ENCODE data around the gene MED13L. TPM values are rescaled to one million over a fixed set of nuclear protein-coding genes. Genes with fewer than 3 reads are reported as not detected.

The MED13L gene
- total RNA-seq, 2 experiments from 2014 or later: 203 to 208 TPM

GRCh38 chr12:115964626-115965025, 312.9 kb downstream of the MED13L start:
- Mint-ChIP-seq H3K36me3 (ENCODE audit: low read depth) (peaks cover 96% of the 10 kb centered on the region), H3K27ac (no peak overlapping the region), H3K4me1 (ENCODE audit: low read depth) (no peaks in the 10 kb centered on the region), H3K9me3 (no peaks in the 10 kb centered on the region), H3K27me3 (no peaks in the 10 kb centered on the region), H3K4me3 (no peak overlapping the region)
- Histone ChIP-seq H3K27ac (ENCODE audit: low read depth in 1 of 2, low read length in 2 of 2) (no peak overlapping the region), H3K4me3 (ENCODE audit: low read length) (no peak overlapping the region), H3K4me1 (ENCODE audit: insufficient read depth, low read length) (no peaks in the 10 kb centered on the region), H3K27me3 (ENCODE audit: control insufficient read depth in 1 of 2, insufficient read depth in 2 of 2, low read length in 2 of 2) (no peaks in the 10 kb centered on the region), H3K36me3 (ENCODE audit: insufficient read depth, low read length) (peaks cover 92% of the 10 kb centered on the region), H3K9me3 (ENCODE audit: control insufficient read depth in 1 of 2, insufficient read depth in 1 of 2, low read length in 2 of 2) (no peaks in the 10 kb centered on the region)
- CTCF ChIA-PET: no interaction called here
- no peak for ATAC-seq (ENCODE audit: poor library complexity)
- no peak for DNase-seq
- POLR2A ChIA-PET: no interaction called here
- TF ChIP-seq, protein P1, sequence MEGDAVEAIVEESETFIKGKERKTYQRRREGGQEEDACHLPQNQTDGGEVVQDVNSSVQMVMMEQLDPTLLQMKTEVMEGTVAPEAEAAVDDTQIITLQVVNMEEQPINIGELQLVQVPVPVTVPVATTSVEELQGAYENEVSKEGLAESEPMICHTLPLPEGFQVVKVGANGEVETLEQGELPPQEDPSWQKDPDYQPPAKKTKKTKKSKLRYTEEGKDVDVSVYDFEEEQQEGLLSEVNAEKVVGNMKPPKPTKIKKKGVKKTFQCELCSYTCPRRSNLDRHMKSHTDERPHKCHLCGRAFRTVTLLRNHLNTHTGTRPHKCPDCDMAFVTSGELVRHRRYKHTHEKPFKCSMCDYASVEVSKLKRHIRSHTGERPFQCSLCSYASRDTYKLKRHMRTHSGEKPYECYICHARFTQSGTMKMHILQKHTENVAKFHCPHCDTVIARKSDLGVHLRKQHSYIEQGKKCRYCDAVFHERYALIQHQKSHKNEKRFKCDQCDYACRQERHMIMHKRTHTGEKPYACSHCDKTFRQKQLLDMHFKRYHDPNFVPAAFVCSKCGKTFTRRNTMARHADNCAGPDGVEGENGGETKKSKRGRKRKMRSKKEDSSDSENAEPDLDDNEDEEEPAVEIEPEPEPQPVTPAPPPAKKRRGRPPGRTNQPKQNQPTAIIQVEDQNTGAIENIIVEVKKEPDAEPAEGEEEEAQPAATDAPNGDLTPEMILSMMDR (IDR thresholded peaks at IDR 0.05): no peak
- intact Hi-C loops (cut with DNase I, micrococcal nuclease): no loop called here

DNA sequence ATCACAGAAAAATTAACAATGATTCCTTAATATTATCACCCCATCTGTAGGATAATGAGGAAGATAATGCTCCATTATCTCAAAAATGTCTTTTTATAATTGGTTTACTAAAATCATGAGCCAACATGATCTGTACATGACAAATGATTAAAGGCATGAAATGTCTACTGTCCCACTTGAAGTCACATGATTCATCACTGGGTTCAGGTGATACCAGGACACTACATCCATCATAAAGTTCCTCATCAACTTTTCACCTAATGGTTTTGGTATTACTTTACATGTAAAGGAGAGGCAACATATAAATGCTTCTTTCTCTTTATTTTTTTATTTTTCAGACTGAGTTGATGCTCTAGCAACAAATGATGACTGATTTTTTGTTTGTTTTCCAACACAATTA, 313.3 kb downstream of the MED13L start:
- no peak overlapping the region for H3K4me3 Mint-ChIP-seq
- H3K36me3 Mint-ChIP-seq (ENCODE audit: low read depth): peaks cover 96% of the 10 kb centered on the region
- CTCF ChIA-PET: no interaction called here

DNA sequence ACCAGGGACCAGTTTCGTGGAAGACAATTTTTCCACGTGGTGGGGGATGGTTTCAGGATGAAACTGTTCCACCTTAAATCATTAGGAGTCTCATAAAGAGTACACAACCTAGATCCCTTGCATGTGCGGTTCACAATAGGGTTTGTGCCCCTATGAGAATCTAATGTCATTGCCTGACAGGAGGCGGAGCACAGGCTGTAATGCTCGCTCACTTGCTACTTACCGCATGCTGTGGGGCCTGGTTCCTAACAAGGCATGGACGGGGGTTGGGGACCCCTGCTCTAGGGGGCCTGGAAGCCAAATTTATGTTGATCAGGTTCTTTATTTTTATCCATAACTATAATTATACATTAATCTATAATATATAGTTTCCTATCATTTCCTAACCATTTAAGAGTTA, 315.3 kb downstream of the MED13L start:
- TF ChIP-seq, protein P1 (IDR thresholded peaks at IDR 0.05): no peak
- ChIA-PET CTCF (no interaction called here), POLR2A (no interaction called here)
- no peaks in the 10 kb centered on the region for H3K27me3 Mint-ChIP-seq
- no peaks in the 10 kb centered on the region for H3K9me3 Mint-ChIP-seq
- DNase-seq: no peak
- no peak for ATAC-seq (ENCODE audit: poor library complexity)
- no peaks in the 10 kb centered on the region for H3K4me1 Mint-ChIP-seq (ENCODE audit: low read depth)
- Histone ChIP-seq H3K27me3 (ENCODE audit: control insufficient read depth in 1 of 2, insufficient read depth in 2 of 2, low read length in 2 of 2) (no peaks in the 10 kb centered on the region), H3K4me1 (ENCODE audit: insufficient read depth, low read length) (no peaks in the 10 kb centered on the region), H3K27ac (ENCODE audit: low read depth in 1 of 2, low read length in 2 of 2) (no peak overlapping the region), H3K9me3 (ENCODE audit: control insufficient read depth in 1 of 2, insufficient read depth in 1 of 2, low read length in 2 of 2) (no peaks in the 10 kb centered on the region), H3K4me3 (ENCODE audit: low read length) (no peak overlapping the region), H3K36me3 (ENCODE audit: insufficient read depth, low read length) (peaks cover 78% of the 10 kb centered on the region)
- no peak overlapping the region for H3K4me3 Mint-ChIP-seq
- H3K27ac Mint-ChIP-seq: no peak overlapping the region
- intact Hi-C loops (cut with DNase I, micrococcal nuclease): no loop called here
- H3K36me3 Mint-ChIP-seq (ENCODE audit: low read depth): peaks cover 87% of the 10 kb centered on the region

More for the DNA sequence above, 313.3 kb downstream of the MED13L start:
- H3K27ac Mint-ChIP-seq: no peak overlapping the region
- no peak overlapping the region for H3K4me3 ChIP-seq (ENCODE audit: low read length)
- H3K27ac ChIP-seq (ENCODE audit: low read depth in 1 of 2, low read length in 2 of 2): no peak overlapping the region
- no peaks in the 10 kb centered on the region for H3K27me3 ChIP-seq (ENCODE audit: control insufficient read depth in 1 of 2, insufficient read depth in 2 of 2, low read length in 2 of 2)
- no peak for DNase-seq
- no peaks in the 10 kb centered on the region for H3K4me1 ChIP-seq (ENCODE audit: insufficient read depth, low read length)
- H3K36me3 ChIP-seq (ENCODE audit: insufficient read depth, low read length): peaks cover 91% of the 10 kb centered on the region
- no peak for ATAC-seq (ENCODE audit: poor library complexity)
- intact Hi-C loops (cut with DNase I, micrococcal nuclease): no loop called here
- POLR2A ChIA-PET: no interaction called here
- TF ChIP-seq, protein P1 (IDR thresholded peaks at IDR 0.05): no peak
- no peaks in the 10 kb centered on the region for H3K27me3 Mint-ChIP-seq
- no peaks in the 10 kb centered on the region for H3K9me3 ChIP-seq (ENCODE audit: control insufficient read depth in 1 of 2, insufficient read depth in 1 of 2, low read length in 2 of 2)
- H3K4me1 Mint-ChIP-seq (ENCODE audit: low read depth): no peaks in the 10 kb centered on the region
- H3K9me3 Mint-ChIP-seq: no peaks in the 10 kb centered on the region
